Sigmoid colon (tissue), 7 donors: ENCODE measurements around the gene TCERG1L. TPM values are rescaled to one million over a fixed set of nuclear protein-coding genes. Genes with fewer than 3 reads are reported as not detected.
A peak's percentile ranks its signal among the peaks of the same experiment; 100 is the strongest.

Experiments used
- DNase-seq: peaks from one replicate; pipeline ENCODE4 v3.0.0-alpha.2; 2019
- H3K27ac ChIP-seq, 4 donors: fragments of 200-600 bp; sonication (generic); one replicate each; pipeline ENCODE4 v1.5.1; 2016 to 2019; ENCODE audit warnings: mild to moderate bottlenecking in 1 of 4
- H3K27me3 ChIP-seq, 3 donors: fragments of 200-600 bp; sonication (generic); one replicate each; pipeline ENCODE4 v1.5.1; 2019; ENCODE audit warnings: mild to moderate bottlenecking in 1 of 3
- H3K36me3 ChIP-seq, 4 donors: fragments of 200-600 bp; sonication (generic); one replicate each; pipeline ENCODE4 v1.5.1; 2016 to 2019
- H3K4me1 ChIP-seq, 4 donors: fragments of 200-600 bp; sonication (generic); one replicate each; pipeline ENCODE4 v1.5.1; 2017 to 2019
- H3K4me3 ChIP-seq, 4 donors: fragments of 200-600 bp; sonication (generic); one replicate each; pipeline ENCODE4 v1.5.1; 2017 to 2019; ENCODE audit warnings: mild to moderate bottlenecking in 2 of 4, moderate library complexity in 1 of 4
- H3K9me3 ChIP-seq, 4 donors: fragments of 200-600 bp in 3 of 4; sonication (generic) in 3 of 4; one replicate each; pipeline versions ENCODE4 v1.5.1 to v1.6.1; 2013 to 2019
- CTCF ChIP-seq, 4 experiments: fragments of 450-650 bp in 3 of 4; fragments of 200-600 bp in 1 of 4; IDR thresholded peaks; one replicate each; pipeline ENCODE4 v1.5.1; 2016 to 2019; ENCODE audit warnings: antibody characterized with exemption in 4 of 4, mild to moderate bottlenecking in 3 of 4, moderate library complexity in 2 of 4
- EP300 ChIP-seq, 4 donors: sonication (generic); formaldehyde crosslinking; IDR thresholded peaks; one replicate each; pipeline ENCODE4 v1.6.1; 2017; ENCODE audit warnings: antibody characterized with exemption in 4 of 4
- POLR2A ChIP-seq, 2 donors: fragments of 450-650 bp; IDR thresholded peaks; one replicate each; pipeline ENCODE4 v1.6.1; 2016; ENCODE audit warnings: antibody characterized with exemption in 2 of 2, mild to moderate bottlenecking in 2 of 2, moderate library complexity in 2 of 2
- POLR2AphosphoS5 ChIP-seq, 4 donors: sonication (generic); formaldehyde crosslinking; IDR thresholded peaks; one replicate each; pipeline ENCODE4 v1.6.1; 2017; ENCODE audit warnings: antibody characterized with exemption in 4 of 4
- WGBS, 2 donors: extraction: QIAGEN DNeasy Blood & Tissue Kit; methylation state at CpG; one replicate each; pipeline ENCODE4 v1.1.7; 2013; 5-methylcytosine and 5-hydroxymethylcytosine counted together
- intact Hi-C: fragments of 100-400 bp; cut with DNase I; formaldehyde crosslinking; loops from one replicate; pipeline ENCODE4 v1.15.1; 2023
- polyA plus RNA-seq, 3 donors: library from polyadenylated mRNA; stranded (reverse); fragments of 200-250 nt; gene quantifications; one replicate each; pipeline ENCODE4 v1.2.3, GENCODE V29; 2013
- total RNA-seq, 4 donors: library from RNA; depleted of rRNA; stranded (reverse); fragments of >200 nt; gene quantifications; one replicate each; pipeline ENCODE4 v1.1.0, GENCODE V29; 2016
- donor health status: healthy with polysubstance abuse.
- donor health status: Bipolar disorder and iron deficiency.
- donor health status: healthy.

The TCERG1L gene
- total and polyA plus RNA-seq, 7 donors, result under 0.01 to 0.55 (median 0.10) TPM; not detected in 4

- WGBS, 2 donors, result 80 to 86% methylated on average over 20 of the region's 20 CpGs
- H3K36me3 ChIP-seq, result no peaks in the 10 kb centered on the region
- no peak overlapping the region for H3K27ac ChIP-seq
- H3K27me3 ChIP-seq, result peaks cover 0 to 77% (median 8%) of the 10 kb centered on the region in 3 donors
- H3K9me3 ChIP-seq, result no peaks in the 10 kb centered on the region
- no peaks in the 10 kb centered on the region for H3K4me1 ChIP-seq
- peak; percentile 43 for DNase-seq
- TF ChIP-seq POLR2A (IDR thresholded peaks at IDR 0.05) (no peak), CTCF (IDR thresholded peaks at IDR 0.05) (no peak), EP300 (IDR thresholded peaks at IDR 0.05) (no peak), POLR2AphosphoS5 (IDR thresholded peaks at IDR 0.05) (no peak)
- intact Hi-C loops, result no loop called here
- no peak overlapping the region for H3K4me3 ChIP-seq
These were observed 63.0 kb downstream of the TCERG1L start for GRCh38 chr10:131248376-131249165.

DNA sequence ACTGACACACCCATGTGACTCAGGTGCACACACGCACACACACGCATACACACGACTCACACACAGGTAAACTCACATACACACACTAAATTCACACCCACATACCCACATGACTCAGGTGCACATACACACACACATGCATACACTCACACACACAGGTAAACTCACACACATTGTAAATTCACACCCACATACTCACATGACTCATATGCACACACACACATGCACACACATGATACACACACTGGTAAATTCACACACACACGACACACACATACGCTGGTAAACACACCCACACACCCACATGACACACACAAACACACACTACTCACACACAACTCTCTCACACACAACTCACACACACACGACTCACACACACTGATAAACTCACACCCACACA, 63.6 kb downstream of the TCERG1L start:
- TF ChIP-seq CTCF (IDR thresholded peaks at IDR 0.05) (no peak), EP300 (IDR thresholded peaks at IDR 0.05) (no peak), POLR2AphosphoS5 (IDR thresholded peaks at IDR 0.05) (no peak), POLR2A (IDR thresholded peaks at IDR 0.05) (no peak)
- H3K27me3 ChIP-seq, result peaks cover 0 to 73% (median 8%) of the 10 kb centered on the region in 3 donors
- H3K27ac ChIP-seq, result no peak overlapping the region
- no peaks in the 10 kb centered on the region for H3K36me3 ChIP-seq
- H3K4me3 ChIP-seq, result no peak overlapping the region
- no peaks in the 10 kb centered on the region for H3K9me3 ChIP-seq
- intact Hi-C loops, result no loop called here
- WGBS, 2 donors, result 79 to 91% methylated on average over 6 of the region's 6 CpGs
- DNase-seq, result no peak
- no peaks in the 10 kb centered on the region for H3K4me1 ChIP-seq

- Histone ChIP-seq H3K4me1 (no peaks in the 10 kb centered on the region), H3K27me3 (peaks cover 0 to 69% (median 8%) of the 10 kb centered on the region in 3 donors), H3K27ac (no peak overlapping the region), H3K9me3 (no peaks in the 10 kb centered on the region), H3K4me3 (no peak overlapping the region), H3K36me3 (no peaks in the 10 kb centered on the region)
- DNase-seq, result peak; percentile 55
- intact Hi-C loops, result no loop called here
- WGBS, 2 donors, result 77 to 87% methylated on average over 17 of the region's 17 CpGs
- TF ChIP-seq CTCF (IDR thresholded peaks at IDR 0.05) (no peak), POLR2A (IDR thresholded peaks at IDR 0.05) (no peak), POLR2AphosphoS5 (IDR thresholded peaks at IDR 0.05) (no peak), EP300 (IDR thresholded peaks at IDR 0.05) (no peak)
These were observed 64.7 kb downstream of the TCERG1L start for GRCh38 chr10:131246775-131247174.

- H3K9me3 ChIP-seq, result no peaks in the 10 kb centered on the region
- intact Hi-C loops, result no loop called here
- no peaks in the 10 kb centered on the region for H3K36me3 ChIP-seq
- WGBS, 2 donors, result 64 to 80% methylated on average over 4 of the region's 4 CpGs
- H3K27ac ChIP-seq, result no peak overlapping the region
- H3K4me1 ChIP-seq, result no peaks in the 10 kb centered on the region
- H3K4me3 ChIP-seq, result no peak overlapping the region
- no peak for DNase-seq
- peaks cover under 1 to 64% (median 8%) of the 10 kb centered on the region in 3 donors for H3K27me3 ChIP-seq
- TF ChIP-seq POLR2A (IDR thresholded peaks at IDR 0.05), result no peak
- TF ChIP-seq POLR2AphosphoS5 (IDR thresholded peaks at IDR 0.05), result no peak
- TF ChIP-seq EP300 (IDR thresholded peaks at IDR 0.05), result no peak
- TF ChIP-seq CTCF (IDR thresholded peaks at IDR 0.05), result no peak
These were observed 65.4 kb downstream of the TCERG1L start for GRCh38 chr10:131246089-131246488.
